Ovary (tissue), 9 donors: ENCODE data around the gene NOL9. TPM values are rescaled to one million over a fixed set of nuclear protein-coding genes. Genes with fewer than 3 reads are reported as not detected.

ENCODE experiments used
- DNase-seq, 5 donors: peaks; one replicate each; pipeline ENCODE4 v3.0.0-alpha.2; 2019 to 2020
- H3K27ac ChIP-seq, 2 donors: fragments of 200-600 bp; one replicate each; pipeline versions ENCODE4 v1.5.1 to v1.8.0; 2019 to 2022
- H3K27me3 ChIP-seq: fragments of 200-600 bp; one replicate; pipeline ENCODE4 v1.8.0; 2022
- H3K36me3 ChIP-seq: fragments of 200-600 bp; sonication (generic); one replicate; pipeline ENCODE4 v1.5.1; 2019
- H3K4me1 ChIP-seq: one replicate; pipeline ENCODE4 v1.8.1; 2013; ENCODE audit warnings: mild to moderate bottlenecking, moderate library complexity; ENCODE audit not compliant: insufficient read depth
- H3K4me3 ChIP-seq: fragments of 200-600 bp; sonication (generic); one replicate; pipeline ENCODE4 v1.5.1; 2017
- H3K9me3 ChIP-seq, 2 donors: fragments of 200-600 bp in 1 of 2; sonication (generic) in 1 of 2; one replicate each; pipeline versions ENCODE4 v1.5.1 to v1.8.1; 2013 to 2019; ENCODE audit warnings: mild to moderate bottlenecking in 1 of 2, moderate library complexity in 1 of 2
- CTCF ChIP-seq, 3 donors: fragments of 450-650 bp in 2 of 3; fragments of 200-600 bp in 1 of 3; IDR thresholded peaks; one replicate each; pipeline versions ENCODE4 v1.5.1 to v1.8.0; 2016 to 2022; ENCODE audit warnings: antibody characterized with exemption in 3 of 3, mild to moderate bottlenecking in 1 of 3
- EP300 ChIP-seq: sonication (generic); formaldehyde crosslinking; IDR thresholded peaks from one replicate; pipeline ENCODE4 v1.6.1; 2017; ENCODE audit warnings: antibody characterized with exemption
- POLR2A ChIP-seq: fragments of 450-650 bp; IDR thresholded peaks from one replicate; pipeline ENCODE4 v1.6.1; 2017; ENCODE audit warnings: antibody characterized with exemption, mild to moderate bottlenecking, moderate library complexity
- WGBS, 3 donors: extraction: QIAGEN DNeasy Blood & Tissue Kit in 1 of 3; methylation state at CpG; one replicate each; pipeline versions ENCODE4 v1.1.5 to v1.1.7; 2013 to 2017; 5-methylcytosine and 5-hydroxymethylcytosine counted together
- intact Hi-C, 4 donors: fragments of 100-400 bp; cut with DNase I; formaldehyde crosslinking; loops; one replicate each; pipeline versions ENCODE4 v1.11.0 to v1.15.1; 2022 to 2023
- polyA plus RNA-seq, 2 donors: library from polyadenylated mRNA; stranded (reverse); fragments of 200-250 nt in 1 of 2; fragments of 350-450 nt in 1 of 2; fragmentation: Illumina TruSeq in 1 of 2; extraction: RNeasy Lipid Tissue Mini Kit (QIAGEN cat#74804) in 1 of 2; gene quantifications; one replicate each; pipeline ENCODE4 v1.2.3, GENCODE V29; 2013 to 2014
- total RNA-seq, 7 donors: library from RNA; depleted of rRNA in 2 of 7; stranded (reverse); fragments of >200 nt in 2 of 7; fragmentation: NEBNext Ultra II Directional in 3 of 7; extraction: Animal tissue kit (Norgen Biotek cat#: 25700) in 3 of 7; gene quantifications; one replicate each; pipeline versions ENCODE4 v1.1.0 to v1.2.4, GENCODE V29; 2016 to 2023
- donor health status: DM: no; HTN: no; CAD: no; lungs with moderate emphysema.
- donor health status: DM: no; HTN: no; CAD: no.
- donor health status: Bipolar disorder and iron deficiency.
- donor health status: DM: yes; HTN: yes; CAD: no.
- donor health status: DM: no; HTN: no; CAD: no.
- donor health status: DM: yes; HTN: yes; CAD: no.

The NOL9 gene
- total and polyA plus RNA-seq, 9 donors = 7.2 to 38.9 (median 25.8) TPM

GRCh38 chr1:6545276-6546112 is 8.8 kb downstream of the NOL9 start:
- WGBS, 3 donors = 61 to 63% (median 62%) methylated on average over 10 of the region's 10 CpGs
- no peaks in the 10 kb centered on the region for H3K9me3 ChIP-seq
- H3K4me1 ChIP-seq = no peaks in the 10 kb centered on the region
- intact Hi-C loops = no loop called here
- no peak for TF ChIP-seq EP300
- TF ChIP-seq POLR2A = no peak
- no peak for TF ChIP-seq CTCF (IDR thresholded peaks at IDR 0.05)
- no peak for DNase-seq
- H3K27me3 ChIP-seq = no peaks in the 10 kb centered on the region
- H3K36me3 ChIP-seq = no peaks in the 10 kb centered on the region
- H3K4me3 ChIP-seq = no peak overlapping the region
- H3K27ac ChIP-seq = no peak overlapping the region

- Histone ChIP-seq H3K36me3 (no peaks in the 10 kb centered on the region), H3K4me3 (no peak overlapping the region), H3K27me3 (no peaks in the 10 kb centered on the region), H3K4me1 (no peaks in the 10 kb centered on the region), H3K9me3 (no peaks in the 10 kb centered on the region), H3K27ac (no peak overlapping the region)
- WGBS, 3 donors = 80 to 87% (median 82%) methylated on average over 3 of the region's 3 CpGs
- intact Hi-C loops = no loop called here
- TF ChIP-seq POLR2A = no peak
- no peak for TF ChIP-seq EP300
- TF ChIP-seq CTCF (IDR thresholded peaks at IDR 0.05) = no peak
- DNase-seq = no peak
Observed at GRCh38 chr1:6544831-6545230, 9.5 kb downstream of the NOL9 start.

GRCh38 chr1:6538956-6539355 is 15.4 kb downstream of the NOL9 start:
- WGBS, 3 donors = 11 to 23% (median 13%) methylated on average over 3 of the region's 3 CpGs
- TF ChIP-seq POLR2A = no peak
- TF ChIP-seq CTCF (IDR thresholded peaks at IDR 0.05) = no peak
- TF ChIP-seq EP300 = no peak
- H3K27ac ChIP-seq = no peak overlapping the region
- peaks cover 2% of the 10 kb centered on the region for H3K4me1 ChIP-seq
- no peaks in the 10 kb centered on the region for H3K27me3 ChIP-seq
- intact Hi-C loops = no loop called here
- no peaks in the 10 kb centered on the region for H3K9me3 ChIP-seq
- H3K4me3 ChIP-seq = no peak overlapping the region
- no peak for DNase-seq
- no peaks in the 10 kb centered on the region for H3K36me3 ChIP-seq

GRCh38 chr1:6536291-6536690 is 18.0 kb downstream of the NOL9 start:
- peaks cover 2% of the 10 kb centered on the region for H3K4me1 ChIP-seq
- H3K36me3 ChIP-seq = no peaks in the 10 kb centered on the region
- TF ChIP-seq POLR2A (no peak), CTCF (IDR thresholded peaks at IDR 0.05) (no peak), EP300 (no peak)
- H3K27ac ChIP-seq = no peak overlapping the region
- H3K27me3 ChIP-seq = no peaks in the 10 kb centered on the region
- no peak for DNase-seq
- intact Hi-C loops = no loop called here
- H3K4me3 ChIP-seq = no peak overlapping the region
- H3K9me3 ChIP-seq = no peaks in the 10 kb centered on the region
- WGBS, 3 donors = 76 to 94% (median 93%) methylated on average over 4 to 5 of the region's 5 CpGs
